HG02623 (cell line): ENCODE results near the gene HIVEP1.

Source experiments
- ATAC-seq: cut with Tn5 transposase; IDR thresholded peaks from one replicate; pipeline ENCODE4 v1.9.1; 2021; ENCODE audit warnings: moderate library complexity; ENCODE audit not compliant: unreplicated experiment

HIVEP1 gene

DNA sequence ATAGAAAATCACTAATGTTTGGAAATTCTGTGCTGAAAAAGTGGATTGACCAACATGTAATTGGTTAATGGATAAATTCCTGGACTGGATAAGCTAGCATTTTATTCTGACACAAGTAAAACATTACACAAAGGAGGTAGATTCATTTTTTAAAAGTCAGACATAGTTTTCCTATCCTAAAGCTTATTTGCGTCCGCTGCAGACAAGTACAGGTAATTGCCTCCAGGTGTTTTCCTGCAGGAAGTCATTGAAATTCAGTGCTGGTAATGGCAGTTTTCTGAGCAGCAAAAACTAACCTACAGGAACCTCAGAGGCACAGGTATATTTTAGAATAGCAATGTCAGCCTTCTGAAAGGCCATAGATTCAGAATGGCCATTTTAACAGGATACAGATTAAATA, 20.0 kb upstream of the HIVEP1 start:
- no peak for ATAC-seq

DNA sequence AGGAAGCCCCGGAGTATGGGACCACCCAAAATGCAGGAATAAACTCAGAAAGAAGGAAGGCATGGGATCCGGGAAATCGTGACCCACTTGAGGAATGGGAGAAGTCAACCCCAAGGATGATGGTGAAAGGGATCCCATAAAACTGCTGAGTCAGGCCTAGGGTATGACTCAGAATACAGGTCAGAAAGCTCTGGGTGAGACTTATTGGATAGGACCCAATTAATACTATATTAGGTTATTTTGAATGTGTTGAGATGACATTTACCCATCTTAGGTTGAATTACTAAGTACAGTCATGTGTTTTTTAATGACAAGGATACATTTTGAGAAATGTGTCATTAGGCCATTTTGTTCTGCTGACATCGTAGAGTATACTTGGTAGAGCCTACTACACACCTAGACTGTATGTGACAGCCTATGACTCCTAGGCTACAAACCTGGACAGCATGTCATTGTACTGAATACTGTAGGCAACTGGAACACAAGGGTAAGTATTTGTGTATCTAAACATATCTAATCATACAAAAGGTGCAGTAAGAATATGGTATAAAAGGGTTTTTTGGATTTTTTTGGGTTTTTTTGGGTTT, 17.1 kb upstream of the HIVEP1 start:
- ATAC-seq = no peak

DNA sequence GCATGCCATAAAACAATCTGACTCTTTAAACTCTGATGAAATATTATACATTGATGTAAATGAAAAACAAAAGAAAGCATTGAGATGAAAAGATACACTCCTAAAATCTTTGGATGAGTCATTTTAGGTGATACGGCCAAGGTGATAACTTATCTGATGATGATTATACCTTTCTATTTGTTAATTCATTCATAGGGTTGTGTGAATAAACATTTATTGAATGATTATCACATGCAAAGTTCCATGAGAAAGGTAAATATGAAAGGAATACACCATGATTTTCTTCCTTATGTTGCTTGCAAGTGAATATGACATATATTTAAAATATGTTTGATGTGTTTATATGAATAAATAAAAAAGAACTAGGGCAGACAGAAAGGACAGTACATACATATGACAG, 15.4 kb upstream of the HIVEP1 start:
- ATAC-seq = no peak

DNA sequence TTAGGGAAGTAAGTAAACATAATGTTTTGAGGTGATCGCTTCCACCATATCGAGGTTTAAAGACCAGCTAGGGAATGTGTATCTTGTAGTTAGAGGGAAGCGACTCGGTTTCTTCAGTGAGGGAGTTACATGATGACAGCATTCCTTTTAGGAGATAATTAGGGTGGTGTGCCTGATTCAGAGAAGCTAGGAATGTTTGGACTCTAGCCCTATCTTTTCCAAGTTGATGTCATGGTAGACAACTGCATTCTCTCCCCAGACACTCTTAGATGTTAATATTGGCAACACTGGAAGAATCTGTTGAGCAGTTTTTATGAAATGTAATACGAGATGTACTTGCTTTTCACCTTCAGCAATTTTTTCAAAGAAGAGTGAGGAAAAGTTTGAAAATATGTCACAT, 12.9 kb upstream of the HIVEP1 start:
- no peak for ATAC-seq

DNA sequence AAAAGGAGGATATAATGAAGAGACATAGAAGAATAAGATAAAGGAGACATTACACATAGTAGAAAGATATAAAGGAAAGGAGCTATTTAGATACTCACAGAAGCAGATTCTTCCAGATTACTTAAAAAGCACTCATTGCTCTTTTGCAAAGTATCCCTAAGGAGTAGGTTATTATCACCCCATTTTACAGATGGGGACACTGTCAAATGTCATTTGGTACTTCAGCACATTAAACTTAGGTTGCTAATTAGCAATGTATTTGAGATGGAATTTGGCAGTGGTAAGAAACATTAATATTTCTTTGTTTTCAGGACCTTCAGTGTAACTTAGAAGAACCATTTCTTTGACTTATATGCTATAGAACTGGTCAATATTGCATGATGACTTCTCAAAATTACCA, 11.9 kb upstream of the HIVEP1 start:
- ATAC-seq = no peak

DNA sequence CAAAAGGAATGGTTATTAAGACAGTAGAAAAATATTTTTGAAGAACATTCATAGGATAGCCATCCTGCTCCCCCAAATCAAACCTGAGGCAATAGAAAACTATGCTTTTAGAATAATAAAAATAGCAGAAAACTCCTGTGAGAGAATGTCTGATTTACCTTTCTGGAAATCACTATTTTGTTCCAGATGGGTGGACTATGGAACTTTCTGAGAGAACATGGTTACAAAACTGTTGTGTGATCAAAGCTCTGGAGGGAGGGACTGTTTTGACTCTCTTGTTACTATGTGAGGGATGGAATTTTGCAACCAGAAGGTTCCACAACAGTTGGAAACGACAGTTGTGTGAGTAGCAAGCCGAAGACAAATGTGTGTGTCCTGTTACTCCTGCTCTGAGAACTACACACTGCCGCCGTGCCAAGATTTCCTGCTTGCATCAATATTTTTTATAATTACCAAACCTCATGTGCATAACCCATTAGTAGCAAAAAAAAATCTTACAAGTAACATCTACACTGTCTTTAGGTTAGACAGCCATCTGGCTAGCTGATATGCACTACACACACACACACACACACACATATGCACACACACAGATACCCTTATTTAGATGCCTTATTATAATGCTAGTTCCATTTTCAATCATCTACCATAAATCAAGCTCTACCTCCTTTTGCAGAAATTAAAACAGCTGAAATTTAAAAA, 11.0 kb upstream of the HIVEP1 start:
- ATAC-seq = no peak

DNA sequence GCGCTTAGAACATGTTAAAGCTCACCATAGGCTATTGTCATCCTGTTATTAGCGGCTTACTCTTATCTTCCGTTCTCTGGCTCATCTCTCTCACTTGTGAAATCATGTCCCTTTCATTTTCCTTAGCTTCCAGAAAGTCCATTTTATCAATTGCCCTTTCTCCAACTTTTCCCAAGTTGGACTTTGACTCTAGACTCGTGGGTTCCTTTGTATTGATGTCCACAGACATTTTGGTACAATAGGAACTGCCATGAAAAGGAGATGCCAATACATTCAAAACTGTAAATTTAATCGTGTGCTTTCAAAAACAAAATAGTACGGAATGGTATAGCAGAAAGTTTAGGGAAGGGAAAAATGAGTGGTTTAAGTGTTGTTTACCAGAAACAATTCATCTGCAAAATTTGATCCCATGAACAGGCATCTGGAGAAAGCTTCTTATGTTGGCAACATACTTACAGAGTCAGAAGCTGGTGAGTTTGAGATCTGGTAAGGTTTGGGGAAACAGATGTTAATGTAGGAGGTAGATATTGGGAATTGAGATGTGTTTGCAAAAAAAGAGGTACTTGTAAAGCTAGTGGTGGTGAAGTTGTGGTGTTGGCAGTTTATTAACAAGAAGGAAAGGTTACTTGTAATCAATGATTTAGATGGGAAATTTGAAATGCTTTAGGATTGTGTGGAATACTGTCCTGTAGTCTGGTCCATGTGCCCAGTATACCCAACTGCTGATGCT, 10.2 kb upstream of the HIVEP1 start:
- no peak for ATAC-seq

DNA sequence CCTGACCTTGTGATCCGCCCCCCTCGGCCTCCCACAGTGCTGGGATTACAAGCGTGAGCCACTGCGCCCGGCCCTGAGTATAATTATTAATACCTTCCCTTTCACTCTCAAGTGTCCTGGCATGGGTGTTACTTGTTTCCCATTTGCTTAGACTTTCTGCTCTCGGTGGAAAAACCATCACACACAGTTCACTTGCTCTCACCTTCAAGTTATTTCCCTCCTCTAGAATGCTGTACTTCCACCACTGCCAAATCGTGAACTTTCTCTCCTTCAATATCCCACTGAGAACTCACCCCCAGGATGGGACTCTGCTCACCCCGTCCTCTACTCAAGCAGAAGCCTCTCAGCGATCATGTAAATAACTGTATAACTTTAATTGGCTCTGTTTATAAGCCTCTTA, 4.6 kb upstream of the HIVEP1 start:
- ATAC-seq = no peak

DNA sequence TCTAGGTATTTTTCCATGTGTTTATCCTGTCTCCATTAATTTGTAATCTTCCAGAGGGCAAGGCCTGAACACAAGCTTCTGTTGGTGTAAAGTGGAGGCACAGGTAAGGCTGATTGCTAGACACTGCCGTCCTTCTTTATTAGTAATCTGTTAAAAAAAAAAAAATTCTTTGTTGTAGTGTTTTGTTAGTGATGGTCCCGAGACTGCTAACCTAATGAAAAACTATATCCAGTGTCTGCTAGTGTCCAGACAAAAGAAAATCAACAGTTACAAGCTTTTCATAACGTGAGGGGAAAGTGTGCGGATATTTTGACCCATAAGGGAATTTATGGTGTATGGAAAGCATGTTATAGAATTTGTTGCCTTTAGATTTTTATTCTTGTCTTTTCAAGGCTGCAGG, 4.2 kb upstream of the HIVEP1 start:
- ATAC-seq = no peak

DNA sequence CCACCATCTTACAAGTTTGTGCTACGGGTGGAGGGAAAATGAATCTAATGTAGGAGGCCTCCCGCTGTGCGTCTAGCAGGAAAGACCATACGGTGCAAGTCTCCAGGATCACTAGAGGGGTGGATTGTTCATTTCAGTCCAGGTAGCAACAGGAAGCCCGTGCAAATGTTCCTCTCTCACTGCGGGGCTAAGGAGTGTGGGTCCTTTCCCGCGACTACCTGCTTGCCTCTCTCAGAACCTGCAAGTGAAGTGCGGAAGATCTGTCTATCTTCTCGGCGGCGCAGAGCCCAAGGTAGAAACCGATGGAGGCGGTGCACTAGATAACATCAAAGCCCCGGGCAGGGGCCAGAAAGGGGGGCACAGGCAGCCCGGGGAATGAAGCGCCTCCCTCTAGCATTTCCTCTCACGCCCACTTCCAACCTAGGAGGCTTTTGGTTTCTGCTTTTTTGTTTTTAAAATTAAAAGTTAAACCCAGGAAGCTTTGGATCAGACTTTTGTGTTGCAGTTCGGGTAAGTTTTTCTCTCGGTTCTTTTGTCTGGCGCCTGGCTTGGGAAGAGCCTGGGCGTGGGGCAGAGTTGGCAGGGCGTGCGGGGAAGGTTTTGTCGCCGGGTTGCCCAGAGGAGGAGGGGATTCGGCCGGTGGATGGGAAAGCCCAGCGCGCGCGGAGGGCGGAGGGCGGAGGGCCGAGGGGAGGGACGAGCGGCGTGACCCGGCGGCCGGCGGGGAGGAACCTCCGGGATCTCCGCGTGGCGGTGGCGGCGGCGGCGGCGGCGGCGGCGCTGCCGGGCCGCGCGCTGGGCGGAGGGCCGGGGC, 3.5 kb upstream of the HIVEP1 start:
- ATAC-seq = peak; percentile 23

DNA sequence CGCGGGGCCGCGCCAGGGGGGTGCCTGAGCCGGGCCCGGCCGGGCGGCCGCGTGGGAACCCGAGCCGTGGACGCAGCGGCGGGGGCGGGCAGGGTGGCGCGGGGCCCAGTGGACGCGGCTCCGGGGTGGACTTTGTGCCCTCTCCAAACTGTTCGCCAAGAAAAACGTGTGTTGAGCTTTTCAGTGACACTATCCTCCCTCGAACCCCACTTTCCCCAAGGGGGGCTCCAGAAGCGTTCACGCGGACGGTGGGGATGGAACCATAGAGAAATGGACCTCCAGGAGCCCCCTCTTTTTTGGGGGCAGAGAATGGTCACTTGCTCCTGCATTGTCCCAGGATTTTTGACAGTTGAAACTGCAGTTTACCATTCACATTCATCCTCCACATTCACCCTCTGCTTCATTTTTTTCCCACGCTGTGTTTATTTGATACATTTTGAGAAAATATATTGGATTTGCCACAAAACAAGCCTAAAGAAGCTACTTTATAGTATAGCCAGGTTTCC, 2.9 kb upstream of the HIVEP1 start:
- no peak for ATAC-seq

DNA sequence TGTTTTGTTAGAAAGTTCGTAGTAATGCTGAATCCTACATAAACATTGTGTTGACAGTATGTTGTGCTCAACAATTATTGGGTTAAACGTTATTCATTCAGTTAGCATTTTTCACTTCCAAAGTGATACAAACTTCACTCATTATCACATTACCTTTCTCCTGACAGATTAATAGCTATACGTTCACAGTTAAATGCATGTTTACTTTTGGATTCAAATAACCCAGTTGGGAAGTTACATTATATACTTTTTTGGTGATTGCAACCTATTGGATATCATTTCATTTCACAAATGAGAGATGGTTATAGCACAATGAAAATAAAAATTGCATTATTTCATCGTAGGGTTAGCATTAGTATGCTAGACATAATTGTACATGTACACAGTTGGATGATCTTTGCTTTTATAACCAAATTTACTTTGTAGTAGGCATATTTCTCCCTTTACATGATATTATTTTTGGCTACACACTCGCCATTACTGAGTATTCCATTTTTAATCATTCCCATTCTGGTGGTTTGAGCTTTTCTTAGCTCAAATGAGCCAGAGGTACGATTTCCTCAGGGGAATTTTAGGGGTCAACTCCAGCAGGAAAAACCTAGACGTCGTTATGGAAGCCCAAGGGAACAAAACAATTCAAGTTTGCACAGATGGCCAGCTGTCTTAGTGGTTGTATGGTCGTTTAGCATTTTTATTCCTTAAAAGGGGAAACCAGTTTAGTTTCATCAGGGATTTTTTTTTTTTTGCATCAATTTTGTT, 2.1 kb upstream of the HIVEP1 start:
- no peak for ATAC-seq

DNA sequence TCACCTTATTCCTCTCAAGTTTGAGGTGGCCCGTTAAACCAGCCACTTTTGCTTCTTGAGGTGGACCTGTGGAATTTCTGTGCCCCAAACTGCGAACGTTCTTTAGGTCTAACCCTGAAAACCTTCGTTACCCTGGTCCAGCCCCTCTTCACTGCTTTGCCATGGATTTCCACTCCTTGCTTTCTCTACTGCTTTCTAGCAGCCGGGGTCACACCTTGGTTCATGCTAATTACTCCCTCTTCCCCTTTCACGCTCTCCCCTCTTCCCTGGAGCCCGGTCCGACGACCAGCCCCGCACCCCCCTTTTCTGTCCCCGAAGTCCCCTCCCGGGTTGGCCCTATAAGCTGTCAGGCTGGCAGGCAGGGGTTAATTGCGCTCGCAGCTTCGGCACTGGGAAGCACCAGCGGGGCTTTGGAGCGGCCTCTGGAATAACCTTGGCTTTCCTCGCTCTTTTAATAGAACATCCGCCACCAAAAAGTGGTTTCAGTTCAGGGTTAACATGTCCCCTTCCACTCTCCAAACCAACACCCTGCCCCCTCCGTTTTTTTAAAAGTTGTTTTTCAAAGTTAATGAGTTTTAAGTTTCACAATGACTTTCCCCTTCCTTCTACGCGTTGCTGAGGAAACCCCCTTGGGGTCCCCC, 1.4 kb upstream of the HIVEP1 start:
- ATAC-seq = peak; percentile 25

DNA sequence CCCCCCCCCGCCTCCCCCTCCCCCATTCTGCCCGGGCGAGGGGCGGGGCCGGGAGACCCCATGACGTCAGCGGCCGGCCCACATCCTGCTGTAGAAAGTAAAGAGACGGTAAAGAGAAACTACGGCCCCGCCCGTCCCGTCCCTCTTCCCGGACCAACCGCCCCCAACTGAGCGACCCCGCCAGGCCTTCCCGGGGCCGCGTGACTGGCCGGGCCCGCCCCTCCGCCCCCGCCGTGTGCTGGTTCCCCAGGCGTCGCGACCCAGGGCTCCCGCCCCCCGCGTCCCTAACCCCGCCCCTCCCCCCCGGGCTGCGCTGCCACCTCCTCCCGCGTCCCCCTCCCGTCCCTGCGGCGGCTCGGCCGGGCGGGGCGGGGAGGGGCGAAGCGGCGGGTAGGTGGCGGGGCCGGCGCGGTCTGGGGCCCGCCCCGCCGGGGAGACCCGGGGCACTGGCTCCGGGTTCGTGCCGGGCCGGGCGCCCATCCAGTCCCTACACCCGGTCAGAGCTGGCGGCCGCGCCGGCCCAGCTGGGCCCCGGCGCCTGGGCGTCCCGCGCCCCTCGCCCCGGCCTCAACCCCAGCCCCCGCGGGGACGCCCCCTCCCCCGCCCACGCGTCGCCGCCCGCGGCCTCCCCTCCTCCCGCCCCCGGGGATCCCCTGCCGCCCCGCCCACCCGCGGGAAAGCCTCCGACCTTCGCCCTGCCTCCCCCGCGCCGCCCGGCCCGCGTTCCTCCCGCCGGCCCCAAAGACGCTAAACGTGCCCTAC, 655 bp upstream of the HIVEP1 start:
- peak; percentile 59 for ATAC-seq

DNA sequence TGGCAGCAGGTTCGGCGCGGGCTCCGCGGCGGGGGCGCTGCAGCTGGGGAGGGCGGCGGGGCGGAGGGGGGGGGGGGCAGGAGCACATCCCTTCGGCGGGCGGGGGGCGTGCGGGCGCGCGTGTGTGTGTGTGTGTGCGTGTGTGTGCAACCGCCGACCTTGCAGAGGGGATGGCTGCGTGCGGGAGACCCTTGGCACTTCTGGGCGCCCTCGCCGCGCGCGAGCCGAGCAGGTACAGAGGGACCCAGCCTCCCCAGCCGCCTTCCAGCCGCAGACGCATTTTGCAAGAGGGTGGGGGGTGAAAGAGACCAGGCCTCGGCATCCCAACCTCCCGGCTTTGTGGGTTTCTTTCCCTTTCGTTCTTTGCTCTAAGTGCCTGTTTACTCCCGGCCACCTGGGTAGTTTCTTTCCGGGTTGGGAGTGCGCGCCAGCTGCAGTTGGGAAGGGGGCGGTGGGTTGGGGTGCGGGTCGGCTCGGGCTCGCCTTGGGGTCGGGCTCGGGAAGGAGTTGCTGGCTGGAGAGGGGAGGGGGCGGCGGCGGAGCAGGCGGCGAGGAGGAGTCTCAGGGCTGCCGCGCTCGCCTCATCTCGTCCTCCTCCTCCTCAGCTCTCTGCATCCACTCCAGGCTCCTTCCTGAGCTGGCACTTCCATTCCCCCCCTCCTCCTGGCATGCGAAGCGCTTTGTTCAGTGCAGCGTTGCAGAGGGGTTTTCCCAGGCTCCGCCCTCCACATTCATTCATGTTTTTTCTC, 620 bp downstream of the HIVEP1 start:
- ATAC-seq = no peak

DNA sequence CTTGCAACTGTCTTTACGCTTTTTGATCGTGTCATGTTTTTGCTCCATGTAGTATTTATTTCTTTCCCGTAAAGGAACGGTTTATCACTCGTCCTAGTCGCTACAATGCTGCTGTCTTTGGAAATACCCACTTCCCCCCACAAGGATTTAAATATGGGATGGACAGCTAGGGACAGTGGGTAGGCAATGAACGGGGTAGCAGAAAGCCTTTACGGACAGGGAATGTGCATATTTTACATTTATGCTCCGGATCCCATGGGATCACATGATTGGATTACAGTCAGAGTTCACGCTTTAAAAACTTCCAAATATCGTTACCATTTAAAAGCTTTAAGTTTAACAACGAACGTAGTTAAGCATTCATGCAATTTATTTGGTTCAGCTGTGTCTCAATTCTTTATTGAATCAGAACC, 1.2 kb downstream of the HIVEP1 start:
- ATAC-seq = no peak

DNA sequence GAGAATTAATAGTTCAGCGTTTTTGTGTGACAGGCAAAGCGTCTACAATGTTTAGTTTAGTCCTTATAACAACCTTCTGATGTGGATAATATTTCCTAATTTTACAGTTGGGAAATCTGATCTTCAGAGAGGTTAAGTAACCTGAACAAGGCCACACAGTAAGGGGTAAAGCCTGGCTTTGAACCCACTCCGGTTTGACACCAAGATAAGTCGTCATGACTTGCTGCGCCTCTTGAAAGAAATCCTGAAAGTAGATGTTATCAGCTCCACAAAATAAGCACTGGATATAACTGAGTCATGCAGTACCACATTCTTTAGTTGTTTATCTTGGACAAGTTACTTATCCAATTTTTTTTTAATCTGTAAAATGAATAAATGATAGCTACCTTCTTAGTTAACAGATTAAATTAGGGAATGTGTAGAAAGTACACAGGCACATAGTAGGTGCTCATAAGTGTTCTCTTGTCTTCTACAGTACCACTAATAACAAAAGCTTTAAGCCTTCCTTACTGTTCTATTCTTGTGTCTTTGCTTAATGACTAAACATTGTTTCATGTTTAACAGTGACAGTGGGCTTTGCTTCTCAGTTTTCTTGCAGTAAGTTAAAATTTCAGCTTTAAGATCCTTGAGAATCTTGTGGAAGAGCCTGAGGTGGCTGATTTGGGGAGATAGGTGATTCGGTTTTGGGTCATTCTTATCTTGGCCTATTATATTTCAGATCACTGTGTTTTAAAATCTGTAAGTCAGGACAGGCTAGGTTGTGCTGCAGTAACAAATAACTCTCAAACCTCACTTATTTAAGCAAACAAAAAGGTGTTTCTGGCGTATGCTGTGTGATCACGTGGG, 2.1 kb downstream of the HIVEP1 start:
- ATAC-seq = no peak

DNA sequence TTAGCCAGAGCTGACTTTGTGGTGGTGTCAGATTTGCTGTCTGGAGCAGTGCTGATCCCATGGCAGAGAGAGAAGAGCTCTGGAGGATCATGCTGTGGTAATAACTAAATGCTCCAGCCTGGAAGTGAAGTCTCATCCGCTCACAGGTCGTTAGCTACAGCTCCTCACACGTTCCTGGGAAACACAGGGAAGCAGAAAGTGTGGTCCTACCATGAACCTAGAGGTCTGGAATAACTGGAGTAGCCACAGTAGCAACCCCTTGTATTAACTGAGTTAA, 2.7 kb downstream of the HIVEP1 start:
- ATAC-seq = no peak
